ENCODE results near the gene BCL2. TPM values are rescaled to one million over a fixed set of nuclear protein-coding genes. Genes with fewer than 3 reads are reported as not detected.

BCL2 gene
- total and polyA plus RNA-seq, 9 of the 15 experiments (the other 6 are each of a cell fraction or from before 2014, with no cell fraction given): 0.10 to 1.1 (median 0.65) TPM

DNA sequence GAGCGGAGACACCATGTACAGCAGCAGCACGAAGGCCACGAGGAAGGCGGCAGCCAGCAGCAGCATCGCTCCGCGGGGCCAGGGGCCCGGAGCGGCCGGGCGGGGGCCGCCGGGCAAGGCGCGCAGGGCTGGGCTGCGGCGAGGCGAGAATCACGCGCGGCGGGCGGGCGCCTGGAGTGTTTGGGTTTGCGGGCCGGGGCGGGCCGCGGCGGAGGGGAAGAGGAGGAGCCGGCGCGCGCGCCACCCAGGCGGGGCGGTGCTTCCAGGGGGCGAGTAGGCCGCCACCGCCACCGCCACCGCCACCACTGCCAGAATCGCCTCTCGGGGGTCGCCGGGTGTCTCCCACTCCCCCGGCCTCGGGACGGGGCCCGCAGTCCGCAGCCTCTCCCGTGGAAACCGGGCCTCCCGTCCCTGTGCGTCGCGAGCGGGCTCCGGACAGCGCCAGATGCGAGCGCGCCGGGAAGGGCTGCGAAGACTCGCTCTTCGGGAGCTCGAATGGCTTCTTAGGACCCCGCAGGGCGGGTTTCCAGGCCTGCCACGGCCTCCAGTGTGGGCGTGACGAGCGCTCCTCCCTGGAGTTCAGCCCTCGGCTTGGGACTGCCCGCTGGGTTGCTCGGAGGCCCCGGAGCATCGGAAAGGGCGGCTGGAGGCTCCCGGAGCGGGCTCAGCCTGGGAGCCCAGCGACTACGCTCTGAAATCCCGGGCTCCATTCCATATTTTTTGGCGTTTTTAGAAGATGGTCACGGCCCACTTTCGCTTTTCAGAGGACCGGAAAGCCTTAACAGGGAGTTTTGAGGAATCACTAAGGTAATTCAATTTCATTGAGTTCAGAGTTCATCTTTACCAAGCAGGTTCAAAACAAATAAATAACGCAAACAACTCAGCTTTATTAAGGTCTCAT lies 47.7 kb upstream of the BCL2 start, which contains the start of gene KDSR (continued):
- TF ChIP-seq RBM14 (IDR thresholded peaks at IDR 0.05; ENCODE audit: borderline replicate concordance, insufficient read depth, low read depth, low read length) (0 out of 2 replicates have a peak, but pooled peaks have one; percentile 44), TBP (optimal IDR thresholded peaks at IDR 0.05; ENCODE audit: low read depth, low read length) (peak; percentile 61), NR2C2 (CRISPR knock-in tag; IDR thresholded peaks at IDR 0.05) (peak; percentile 40; the same call in 1 of the 2 replicates), NR2C2 (tag; IDR thresholded peaks at IDR 0.05) (peak; percentile 91), KAT7 (CRISPR knock-in tag; IDR thresholded peaks at IDR 0.05; ENCODE audit: borderline replicate concordance) (no peak), NRF1 (conservative IDR thresholded peaks at IDR 0.05 in 1 of 2, IDR thresholded peaks at IDR 0.05 in 1 of 2) (peak; percentile 64 to 72; a peak in 3 of 4 replicates), MXI1 (IDR thresholded peaks at IDR 0.05; ENCODE audit: low read depth, low read length) (no peak), GATA2 (CRISPR knock-in tag; IDR thresholded peaks at IDR 0.05) (no peak), ATF7 (IDR thresholded peaks at IDR 0.05) (peak; percentile 50; the same call in 1 of the 2 replicates), MIER1 (IDR thresholded peaks at IDR 0.05; ENCODE audit: low read depth) (no peak), ARHGAP35 (IDR thresholded peaks at IDR 0.05; ENCODE audit: partially characterized antibody) (no peak), NFIC (IDR thresholded peaks at IDR 0.05) (peak; percentile 27), ZNF764 (CRISPR knock-in tag; IDR thresholded peaks at IDR 0.05; ENCODE audit: low read depth) (no peak)
- TF ChIP-seq, protein P1, sequence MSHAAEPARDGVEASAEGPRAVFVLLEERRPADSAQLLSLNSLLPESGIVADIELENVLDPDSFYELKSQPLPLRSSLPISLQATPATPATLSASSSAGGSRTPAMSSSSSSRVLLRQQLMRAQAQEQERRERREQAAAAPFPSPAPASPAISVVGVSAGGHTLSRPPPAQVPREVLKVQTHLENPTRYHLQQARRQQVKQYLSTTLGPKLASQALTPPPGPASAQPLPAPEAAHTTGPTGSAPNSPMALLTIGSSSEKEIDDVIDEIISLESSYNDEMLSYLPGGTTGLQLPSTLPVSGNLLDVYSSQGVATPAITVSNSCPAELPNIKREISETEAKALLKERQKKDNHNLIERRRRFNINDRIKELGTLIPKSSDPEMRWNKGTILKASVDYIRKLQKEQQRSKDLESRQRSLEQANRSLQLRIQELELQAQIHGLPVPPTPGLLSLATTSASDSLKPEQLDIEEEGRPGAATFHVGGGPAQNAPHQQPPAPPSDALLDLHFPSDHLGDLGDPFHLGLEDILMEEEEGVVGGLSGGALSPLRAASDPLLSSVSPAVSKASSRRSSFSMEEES (CRISPR knock-in tag; IDR thresholded peaks at IDR 0.05): no peak
- TF ChIP-seq, protein P2, sequence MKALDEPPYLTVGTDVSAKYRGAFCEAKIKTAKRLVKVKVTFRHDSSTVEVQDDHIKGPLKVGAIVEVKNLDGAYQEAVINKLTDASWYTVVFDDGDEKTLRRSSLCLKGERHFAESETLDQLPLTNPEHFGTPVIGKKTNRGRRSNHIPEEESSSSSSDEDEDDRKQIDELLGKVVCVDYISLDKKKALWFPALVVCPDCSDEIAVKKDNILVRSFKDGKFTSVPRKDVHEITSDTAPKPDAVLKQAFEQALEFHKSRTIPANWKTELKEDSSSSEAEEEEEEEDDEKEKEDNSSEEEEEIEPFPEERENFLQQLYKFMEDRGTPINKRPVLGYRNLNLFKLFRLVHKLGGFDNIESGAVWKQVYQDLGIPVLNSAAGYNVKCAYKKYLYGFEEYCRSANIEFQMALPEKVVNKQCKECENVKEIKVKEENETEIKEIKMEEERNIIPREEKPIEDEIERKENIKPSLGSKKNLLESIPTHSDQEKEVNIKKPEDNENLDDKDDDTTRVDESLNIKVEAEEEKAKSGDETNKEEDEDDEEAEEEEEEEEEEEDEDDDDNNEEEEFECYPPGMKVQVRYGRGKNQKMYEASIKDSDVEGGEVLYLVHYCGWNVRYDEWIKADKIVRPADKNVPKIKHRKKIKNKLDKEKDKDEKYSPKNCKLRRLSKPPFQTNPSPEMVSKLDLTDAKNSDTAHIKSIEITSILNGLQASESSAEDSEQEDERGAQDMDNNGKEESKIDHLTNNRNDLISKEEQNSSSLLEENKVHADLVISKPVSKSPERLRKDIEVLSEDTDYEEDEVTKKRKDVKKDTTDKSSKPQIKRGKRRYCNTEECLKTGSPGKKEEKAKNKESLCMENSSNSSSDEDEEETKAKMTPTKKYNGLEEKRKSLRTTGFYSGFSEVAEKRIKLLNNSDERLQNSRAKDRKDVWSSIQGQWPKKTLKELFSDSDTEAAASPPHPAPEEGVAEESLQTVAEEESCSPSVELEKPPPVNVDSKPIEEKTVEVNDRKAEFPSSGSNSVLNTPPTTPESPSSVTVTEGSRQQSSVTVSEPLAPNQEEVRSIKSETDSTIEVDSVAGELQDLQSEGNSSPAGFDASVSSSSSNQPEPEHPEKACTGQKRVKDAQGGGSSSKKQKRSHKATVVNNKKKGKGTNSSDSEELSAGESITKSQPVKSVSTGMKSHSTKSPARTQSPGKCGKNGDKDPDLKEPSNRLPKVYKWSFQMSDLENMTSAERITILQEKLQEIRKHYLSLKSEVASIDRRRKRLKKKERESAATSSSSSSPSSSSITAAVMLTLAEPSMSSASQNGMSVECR (CRISPR knock-in tag; IDR thresholded peaks at IDR 0.05): peak; percentile 66

All from K562 (cell line).